ENCODE measurements around the gene PADI2. TPM values are rescaled to one million over a fixed set of nuclear protein-coding genes. Genes with fewer than 3 reads are reported as not detected.

Gene PADI2
- polyA plus RNA-seq, 1 experiment: not detected

- no peaks in the 10 kb centered on the region; the same call in 1 of the 2 replicates for H3K9me3 ChIP-seq (ENCODE audit: control insufficient read depth, insufficient read depth, low read length)
- ChIA-PET CTCF (no interaction called here), POLR2A (no interaction called here)
- H3K27me3 ChIP-seq (ENCODE audit: control insufficient read depth, insufficient read depth, low read length): no peaks in the 10 kb centered on the region
- H3K27ac ChIP-seq (ENCODE audit: low read depth, low read length): no peak overlapping the region
- no peak overlapping the region for H3K4me3 ChIP-seq (ENCODE audit: low read depth, low read length)
- no peak for DNase-seq (ENCODE audit: low read depth, low spot score)
- no peak for TF ChIP-seq CTCF (IDR thresholded peaks at IDR 0.05; ENCODE audit: low read depth, low read length)
Observed at GRCh38 chr1:17161137-17161740, 42.0 kb upstream of the PADI2 start.

GRCh38 chr1:17158961-17159360 lies 39.7 kb upstream of the PADI2 start:
- H3K27me3 ChIP-seq (ENCODE audit: control insufficient read depth, insufficient read depth, low read length): no peaks in the 10 kb centered on the region
- no peak overlapping the region for H3K27ac ChIP-seq (ENCODE audit: low read depth, low read length)
- ChIA-PET CTCF (interaction anchor here (0.6 to 0.9 kb wide), 2 partner anchors 29 to 33 kb away, joined by 3 read pairs; no protein-coding TSS in a partner anchor), POLR2A (no interaction called here)
- TF ChIP-seq CTCF (IDR thresholded peaks at IDR 0.05; ENCODE audit: low read depth, low read length): no peak
- H3K4me3 ChIP-seq (ENCODE audit: low read depth, low read length): no peak overlapping the region
- H3K9me3 ChIP-seq (ENCODE audit: control insufficient read depth, insufficient read depth, low read length): peaks cover 19% of the 10 kb centered on the region; the same call in 1 of the 2 replicates
- no peak for DNase-seq (ENCODE audit: low read depth, low spot score)

GRCh38 chr1:17156108-17156507 lies 36.9 kb upstream of the PADI2 start:
- H3K27me3 ChIP-seq (ENCODE audit: control insufficient read depth, insufficient read depth, low read length): peaks cover 2% of the 10 kb centered on the region
- ChIA-PET CTCF (no interaction called here), POLR2A (no interaction called here)
- no peak for DNase-seq (ENCODE audit: low read depth, low spot score)
- no peak overlapping the region for H3K4me3 ChIP-seq (ENCODE audit: low read depth, low read length)
- H3K9me3 ChIP-seq (ENCODE audit: control insufficient read depth, insufficient read depth, low read length): peaks cover 32% of the 10 kb centered on the region; the same call in 1 of the 2 replicates
- no peak for TF ChIP-seq CTCF (IDR thresholded peaks at IDR 0.05; ENCODE audit: low read depth, low read length)
- no peak overlapping the region for H3K27ac ChIP-seq (ENCODE audit: low read depth, low read length)

- DNase-seq (ENCODE audit: low read depth, low spot score): no peak
- TF ChIP-seq CTCF (IDR thresholded peaks at IDR 0.05; ENCODE audit: low read depth, low read length): no peak
- H3K9me3 ChIP-seq (ENCODE audit: control insufficient read depth, insufficient read depth, low read length): peaks cover 32% of the 10 kb centered on the region; the same call in 1 of the 2 replicates
- no peak overlapping the region for H3K27ac ChIP-seq (ENCODE audit: low read depth, low read length)
- peaks cover 2% of the 10 kb centered on the region for H3K27me3 ChIP-seq (ENCODE audit: control insufficient read depth, insufficient read depth, low read length)
- POLR2A ChIA-PET: no interaction called here
- CTCF ChIA-PET: no interaction called here
- no peak overlapping the region for H3K4me3 ChIP-seq (ENCODE audit: low read depth, low read length)
Observed at GRCh38 chr1:17155257-17155920, 36.1 kb upstream of the PADI2 start.

- peaks cover 5% of the 10 kb centered on the region for H3K27me3 ChIP-seq (ENCODE audit: control insufficient read depth, insufficient read depth, low read length)
- ChIA-PET CTCF (no interaction called here), POLR2A (no interaction called here)
- H3K27ac ChIP-seq (ENCODE audit: low read depth, low read length): no peak overlapping the region
- H3K9me3 ChIP-seq (ENCODE audit: control insufficient read depth, insufficient read depth, low read length): peaks cover 32% of the 10 kb centered on the region
- H3K4me3 ChIP-seq (ENCODE audit: low read depth, low read length): no peak overlapping the region
- TF ChIP-seq CTCF (IDR thresholded peaks at IDR 0.05; ENCODE audit: low read depth, low read length): no peak
- DNase-seq (ENCODE audit: low read depth, low spot score): no peak
Observed at GRCh38 chr1:17149771-17150170, 30.5 kb upstream of the PADI2 start.
